ENCODE results near the gene KAZALD1.
A peak's percentile ranks its signal among the peaks of the same experiment; 100 is the strongest.

KAZALD1 gene

GRCh38 chr10:101066896-101067355, 5.1 kb downstream of the KAZALD1 start:
- TF ChIP-seq ZBTB7A (IDR thresholded peaks at IDR 0.05; ENCODE audit: low read depth) (no peak), REST (IDR thresholded peaks at IDR 0.05; ENCODE audit: low read depth) (no peak), NFIC (IDR thresholded peaks at IDR 0.05) (no peak), TCF12 (IDR thresholded peaks at IDR 0.05; ENCODE audit: low read depth) (no peak), FOXM1 (IDR thresholded peaks at IDR 0.05; ENCODE audit: borderline replicate concordance, low read depth) (no peak), YY1 (IDR thresholded peaks at IDR 0.05; ENCODE audit: low read depth) (no peak), TAF1 (IDR thresholded peaks at IDR 0.05; ENCODE audit: low read depth) (no peak), CREB1 (IDR thresholded peaks at IDR 0.05; ENCODE audit: low read depth) (no peak), EGR1 (IDR thresholded peaks at IDR 0.05) (no peak), TEAD4 (IDR thresholded peaks at IDR 0.05) (no peak), MAX (IDR thresholded peaks at IDR 0.05) (no peak), RAD21 (IDR thresholded peaks at IDR 0.05; ENCODE audit: low read depth) (no peak), EP300 (IDR thresholded peaks at IDR 0.05; ENCODE audit: borderline replicate concordance) (no peak), CEBPB (IDR thresholded peaks at IDR 0.05) (no peak)
- TF ChIP-seq, protein P1, sequence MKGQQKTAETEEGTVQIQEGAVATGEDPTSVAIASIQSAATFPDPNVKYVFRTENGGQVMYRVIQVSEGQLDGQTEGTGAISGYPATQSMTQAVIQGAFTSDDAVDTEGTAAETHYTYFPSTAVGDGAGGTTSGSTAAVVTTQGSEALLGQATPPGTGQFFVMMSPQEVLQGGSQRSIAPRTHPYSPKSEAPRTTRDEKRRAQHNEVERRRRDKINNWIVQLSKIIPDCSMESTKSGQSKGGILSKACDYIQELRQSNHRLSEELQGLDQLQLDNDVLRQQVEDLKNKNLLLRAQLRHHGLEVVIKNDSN (IDR thresholded peaks at IDR 0.05): no peak

- TF ChIP-seq EGR1 (IDR thresholded peaks at IDR 0.05): no peak; the same call in 1 of the 2 replicates
- no peak for TF ChIP-seq CEBPB (IDR thresholded peaks at IDR 0.05)
- peak; percentile 5; the same call in 1 of the 2 replicates for TF ChIP-seq EP300 (IDR thresholded peaks at IDR 0.05; ENCODE audit: borderline replicate concordance)
- TF ChIP-seq TCF12 (IDR thresholded peaks at IDR 0.05; ENCODE audit: low read depth): peak; percentile 75; the same call in 1 of the 2 replicates
- TF ChIP-seq TAF1 (IDR thresholded peaks at IDR 0.05; ENCODE audit: low read depth): peak; percentile 60; the same call in 1 of the 2 replicates
- TF ChIP-seq, protein P1 (IDR thresholded peaks at IDR 0.05): peak; percentile 16; the same call in 1 of the 2 replicates
- TF ChIP-seq TEAD4 (IDR thresholded peaks at IDR 0.05): peak; percentile 62
- peak; percentile 96 for TF ChIP-seq ZBTB7A (IDR thresholded peaks at IDR 0.05; ENCODE audit: low read depth)
- peak; percentile 72; the same call in 1 of the 2 replicates for TF ChIP-seq YY1 (IDR thresholded peaks at IDR 0.05; ENCODE audit: low read depth)
- TF ChIP-seq CREB1 (IDR thresholded peaks at IDR 0.05; ENCODE audit: low read depth): no peak
- peak; percentile 80 for TF ChIP-seq MAX (IDR thresholded peaks at IDR 0.05)
- TF ChIP-seq NFIC (IDR thresholded peaks at IDR 0.05): peak; percentile 29; the same call in 1 of the 2 replicates
- peak; percentile 95 for TF ChIP-seq RAD21 (IDR thresholded peaks at IDR 0.05; ENCODE audit: low read depth)
- TF ChIP-seq REST (IDR thresholded peaks at IDR 0.05; ENCODE audit: low read depth): no peak
- no peak for TF ChIP-seq FOXM1 (IDR thresholded peaks at IDR 0.05; ENCODE audit: borderline replicate concordance, low read depth)
Observed at GRCh38 chr10:101067356-101068083, 5.7 kb downstream of the KAZALD1 start.

DNA sequence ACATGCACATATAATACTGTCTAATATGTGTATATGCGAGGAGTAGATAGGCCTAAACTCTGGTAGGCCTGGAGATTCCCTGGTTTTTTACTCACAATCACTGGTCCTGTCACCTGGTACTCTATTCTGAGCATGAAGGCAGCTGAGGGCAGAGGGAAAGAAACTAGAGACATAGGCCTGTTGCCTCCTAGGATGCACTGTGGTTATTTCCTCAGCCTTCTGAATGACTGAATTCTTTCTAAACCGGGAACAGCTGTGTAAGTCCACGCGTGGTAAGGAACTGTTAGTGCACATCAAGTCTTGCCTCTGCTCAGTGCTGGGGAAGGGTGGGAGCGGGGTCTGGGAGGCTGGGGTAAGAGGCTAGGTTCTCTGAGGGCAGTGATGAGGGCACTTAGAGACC, 7.7 kb downstream of the KAZALD1 start:
- TF ChIP-seq TAF1 (IDR thresholded peaks at IDR 0.05; ENCODE audit: low read depth) (no peak), REST (IDR thresholded peaks at IDR 0.05; ENCODE audit: low read depth) (no peak), CREB1 (IDR thresholded peaks at IDR 0.05; ENCODE audit: low read depth) (no peak), NFIC (IDR thresholded peaks at IDR 0.05) (no peak)

DNA sequence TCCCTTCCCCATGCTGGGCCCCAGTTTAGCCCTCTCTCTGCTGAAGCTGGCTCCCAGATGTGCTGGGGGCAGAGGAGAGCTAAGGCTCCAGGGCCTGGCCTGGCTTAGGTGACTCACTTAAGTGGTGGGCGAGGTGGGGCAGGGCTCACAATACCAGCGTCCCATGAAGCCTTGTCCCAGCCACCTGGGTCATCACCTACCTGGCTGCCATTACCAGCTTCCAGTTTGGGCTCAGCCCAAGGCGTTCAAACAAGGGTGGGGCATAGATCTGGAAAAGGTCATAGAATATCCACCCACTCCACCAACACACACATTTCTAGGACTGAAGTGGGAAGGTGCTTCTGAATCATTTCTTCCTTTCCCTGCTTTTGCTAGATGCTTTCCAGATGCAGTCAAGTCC, 8.3 kb downstream of the KAZALD1 start:
- TF ChIP-seq ZBTB7A (IDR thresholded peaks at IDR 0.05; ENCODE audit: low read depth) (no peak), MAX (IDR thresholded peaks at IDR 0.05) (no peak), YY1 (IDR thresholded peaks at IDR 0.05; ENCODE audit: low read depth) (no peak), REST (IDR thresholded peaks at IDR 0.05; ENCODE audit: low read depth) (no peak), NFIC (IDR thresholded peaks at IDR 0.05) (no peak), RAD21 (IDR thresholded peaks at IDR 0.05; ENCODE audit: low read depth) (no peak), TCF12 (IDR thresholded peaks at IDR 0.05; ENCODE audit: low read depth) (no peak), TEAD4 (IDR thresholded peaks at IDR 0.05) (no peak), CEBPB (IDR thresholded peaks at IDR 0.05) (no peak), EP300 (IDR thresholded peaks at IDR 0.05; ENCODE audit: borderline replicate concordance) (no peak), EGR1 (IDR thresholded peaks at IDR 0.05) (no peak), TAF1 (IDR thresholded peaks at IDR 0.05; ENCODE audit: low read depth) (no peak), CREB1 (IDR thresholded peaks at IDR 0.05; ENCODE audit: low read depth) (no peak), FOXM1 (IDR thresholded peaks at IDR 0.05; ENCODE audit: borderline replicate concordance, low read depth) (no peak)
- TF ChIP-seq, protein P1 (IDR thresholded peaks at IDR 0.05): no peak

Data from Ishikawa (cell line).